A549 (cell line): Measurements from ENCODE around the gene DTNB. TPM values are rescaled to one million over a fixed set of nuclear protein-coding genes. Genes with fewer than 3 reads are reported as not detected.

ENCODE experiments used
- ATAC-seq, 2 experiments: fragments of 200-7000 bp in 1 of 2; fragments of >200 bp in 1 of 2; cut with Nextera tagmentation in 1 of 2; cut with Tn5 transposase in 1 of 2; 3 replicates each; pipeline versions ENCODE4 v1.8.0 to v1.9.1; 2018 to 2020; ENCODE audit warnings: mild to moderate bottlenecking in 1 of 2, moderate library complexity in 1 of 2
- CTCF ChIA-PET: fragments of 300-600 bp; sonication (Branson Sonifier 250); formaldehyde crosslinking; extraction: SDS; loops from one replicate; lab custom pipeline; 2021; ENCODE audit warnings: antibody characterized with exemption, inconsistent platforms; lab: Yijun Ruan, JAX
- POLR2A ChIA-PET: fragments of 350-600 bp; formaldehyde crosslinking; extraction: SDS; loops from one replicate; lab custom pipeline; 2021; ENCODE audit warnings: antibody characterized with exemption, inconsistent platforms; lab: Yijun Ruan, JAX
- DNase-seq, 2 experiments: peaks; one replicate each; pipeline versions ENCODE4 v3.0.0 to v3.0.0-alpha.2; 2011 to 2016; ENCODE audit warnings: low read depth in 1 of 2, low spot score in 1 of 2
- FAIRE-seq: peaks from 2 replicates; lab custom pipeline; 2011; peaks lifted over from hg19 to GRCh38; lab: Jason Lieb, UNC
- H3K27ac ChIP-seq, 2 experiments: fragments of >200 bp; sonication (Bioruptor Twin); formaldehyde crosslinking; 3 replicates each; pipeline ENCODE4 v1.5.1; 2016 to 2017
- H3K4me1 ChIP-seq: fragments of >200 bp; sonication (Bioruptor Twin); formaldehyde crosslinking; 3 replicates; pipeline ENCODE4 v1.6.1; 2016
- H3K4me2 ChIP-seq: fragments of >200 bp; sonication (Bioruptor Twin); formaldehyde crosslinking; 3 replicates; pipeline ENCODE4 v1.6.1; 2016
- H3K4me3 ChIP-seq: fragments of >200 bp; sonication (Bioruptor Twin); formaldehyde crosslinking; 3 replicates; pipeline ENCODE4 v1.5.1; 2016
- H3K9me3 ChIP-seq: fragments of >200 bp; sonication (Bioruptor Twin); formaldehyde crosslinking; 3 replicates; pipeline ENCODE4 v1.6.1; 2016
- BCL3 ChIP-seq: fragments of >200 bp; sonication (Bioruptor Twin); formaldehyde crosslinking; IDR thresholded peaks from 3 replicates; pipeline ENCODE4 v1.6.1; 2016
- BHLHE40 ChIP-seq: IDR thresholded peaks from 2 replicates; pipeline ENCODE4 v1.6.1; 2012; ENCODE audit warnings: low read depth, low read length, inconsistent platforms
- CEBPB ChIP-seq, 2 experiments: fragments of >200 bp in 1 of 2; sonication (Bioruptor Twin) in 1 of 2; formaldehyde crosslinking in 1 of 2; IDR thresholded peaks; 2 replicates each; pipeline ENCODE4 v1.6.1; 2012 to 2016
- CHD2 ChIP-seq: fragments of 150-350 bp; IDR thresholded peaks from 2 replicates; pipeline ENCODE4 v1.6.1; 2014; ENCODE audit warnings: low read length; ENCODE audit not compliant: partially characterized antibody
- HES2 ChIP-seq: fragments of >200 bp; sonication (Bioruptor Twin); formaldehyde crosslinking; IDR thresholded peaks from 2 replicates; pipeline ENCODE4 v1.6.1; 2016
- HOXB13 ChIP-seq: fragments of 250-450 bp; sonication (Bioruptor Pico); IDR thresholded peaks from 2 replicates; pipeline ENCODE4 v1.5.0; 2020; ENCODE audit warnings: low read depth, mild to moderate bottlenecking, moderate library complexity
- JUN ChIP-seq, 2 experiments: fragments of >200 bp; sonication (Bioruptor Twin); formaldehyde crosslinking; IDR thresholded peaks; 2 replicates in 1 of 2; 3 replicates in 1 of 2; pipeline ENCODE4 v1.6.1; 2016 to 2017
- JUNB ChIP-seq: fragments of >200 bp; sonication (Bioruptor Twin); formaldehyde crosslinking; IDR thresholded peaks from 2 replicates; pipeline ENCODE4 v1.6.1; 2016
- KDM5A ChIP-seq: fragments of 200-600 bp; sonication (generic); IDR thresholded peaks from 2 replicates; pipeline ENCODE4 v1.6.1; 2016; ENCODE audit warnings: antibody characterized with exemption, mild to moderate bottlenecking
- MAZ ChIP-seq: fragments of 150-350 bp; IDR thresholded peaks from 2 replicates; pipeline ENCODE4 v1.6.1; 2014; ENCODE audit warnings: antibody characterized with exemption, low read depth, low read length, borderline replicate concordance
- MYC ChIP-seq: IDR thresholded peaks from 2 replicates; pipeline ENCODE4 v1.6.1; 2012; ENCODE audit warnings: mild to moderate bottlenecking, inconsistent platforms, low read length, improper control_type of control experiment, borderline replicate concordance
- NFE2L2 ChIP-seq: fragments of 150-350 bp; conservative IDR thresholded peaks from 2 replicates; pipeline ENCODE4 v1.6.1; 2014; ENCODE audit warnings: low read length
- NPAS2 ChIP-seq: fragments of 250-450 bp; sonication (Bioruptor Pico); IDR thresholded peaks from 2 replicates; pipeline ENCODE4 v1.8.0; 2022; ENCODE audit warnings: mild to moderate bottlenecking, moderate library complexity, borderline replicate concordance
- NR3C1 ChIP-seq: fragments of >200 bp; sonication (Bioruptor Twin); formaldehyde crosslinking; IDR thresholded peaks from 3 replicates; pipeline ENCODE4 v1.6.1; 2017
- PBX3 ChIP-seq: IDR thresholded peaks from 2 replicates; pipeline ENCODE4 v1.6.1; 2012
- PHF8 ChIP-seq: fragments of 200-600 bp; sonication (generic); IDR thresholded peaks from 2 replicates; pipeline ENCODE4 v1.6.1; 2016; ENCODE audit warnings: low read depth, mild to moderate bottlenecking, antibody characterized with exemption, moderate library complexity, borderline replicate concordance
- POLR2AphosphoS2 ChIP-seq: conservative IDR thresholded peaks from 2 replicates; pipeline ENCODE4 v1.6.1; 2012; ENCODE audit warnings: low read length, improper control_type of control experiment, inconsistent platforms
- RARB ChIP-seq: fragments of 250-450 bp; sonication (Bioruptor Pico); IDR thresholded peaks from 2 replicates; pipeline ENCODE4 v1.8.0; 2021; ENCODE audit warnings: mild to moderate bottlenecking, moderate library complexity
- RCOR1 ChIP-seq: fragments of 150-350 bp; IDR thresholded peaks from 2 replicates; pipeline ENCODE4 v1.6.1; 2014; ENCODE audit warnings: antibody characterized with exemption, low read length, low read depth
- RNF2 ChIP-seq: fragments of 200-600 bp; sonication (generic); IDR thresholded peaks from 2 replicates; pipeline ENCODE4 v1.6.1; 2016; ENCODE audit warnings: low read depth, mild to moderate bottlenecking, antibody characterized with exemption, moderate library complexity, borderline replicate concordance
- SMC3 ChIP-seq: fragments of >200 bp; sonication (Bioruptor Twin); formaldehyde crosslinking; IDR thresholded peaks from 3 replicates; pipeline ENCODE4 v1.6.1; 2018; ENCODE audit warnings: inconsistent platforms
- SREBF2 ChIP-seq: fragments of 450-650 bp; IDR thresholded peaks from 2 replicates; pipeline ENCODE4 v1.6.1; 2014; ENCODE audit warnings: mild to moderate bottlenecking, moderate library complexity
- ZC3H11A ChIP-seq: fragments of 450-650 bp; IDR thresholded peaks from 2 replicates; pipeline ENCODE4 v1.6.1; 2014; ENCODE audit warnings: antibody characterized with exemption, mild to moderate bottlenecking
- ZFP36 ChIP-seq: fragments of 450-650 bp; IDR thresholded peaks from 2 replicates; pipeline ENCODE4 v1.6.1; 2014; ENCODE audit warnings: borderline replicate concordance; ENCODE audit not compliant: partially characterized antibody
- ZSCAN20 ChIP-seq: fragments of 250-450 bp; sonication (Bioruptor Pico); IDR thresholded peaks from 2 replicates; pipeline ENCODE4 v1.8.0; 2022; ENCODE audit warnings: mild to moderate bottlenecking, moderate library complexity
- WGBS: methylation state at CpG from one replicate; pipeline ENCODE4 v1.1.6; 2017; ENCODE audit errors: missing lambda C conversion rate; 5-methylcytosine and 5-hydroxymethylcytosine counted together
- polyA plus RNA-seq, 4 experiments: library from polyadenylated mRNA; depleted of rRNA in 3 of 4; stranded (reverse); fragments of >200 nt; fragmentation: RNase III in 1 of 4; extraction: RNeasy Plus Mini Kit Qiagen cat#74134 plus additional on column Dnase treatment in 1 of 4; gene quantifications; 2 replicates in 3 of 4; 3 replicates in 1 of 4; pipeline ENCODE4 v1.2.3, GENCODE V29; 2011 to 2017

DTNB gene
- polyA plus RNA-seq, 2 of the 4 experiments (the other 2 are of a cell fraction) = 11.2 to 32.6 TPM

GRCh38 chr2:25473758-25474340 lies 199.5 kb downstream of the DTNB start (continued):
- TF ChIP-seq RNF2 = no peak
- no peak for TF ChIP-seq NR3C1
- TF ChIP-seq SREBF2 = no peak
- no peak for TF ChIP-seq RCOR1
- TF ChIP-seq PBX3 = no peak
- no peak for TF ChIP-seq CHD2
- no peak for TF ChIP-seq NPAS2
- TF ChIP-seq ZSCAN20 (CRISPR knock-in tag) = no peak
- no peak for TF ChIP-seq JUNB
- no peak for TF ChIP-seq MYC
- TF ChIP-seq, all 56 proteins: peak for 0

GRCh38 chr2:25473131-25473530 lies 200.2 kb downstream of the DTNB start:
- FAIRE-seq (no peak), ATAC-seq (peak in 1 of 2 experiments; percentile 49; a peak in 3 of 6 replicates), DNase-seq (no peak)
- no peak for TF ChIP-seq RARB (CRISPR knock-in tag)
- TF ChIP-seq CEBPB (IDR thresholded peaks at IDR 0.05) = no peak
- TF ChIP-seq BCL3 = no peak
- TF ChIP-seq ZFP36 = no peak
- TF ChIP-seq JUN (IDR thresholded peaks at IDR 0.05) = no peak
- H3K4me1 ChIP-seq = peaks cover 15% of the 10 kb centered on the region
- 4% methylated on average over 1 of the region's 1 CpG for WGBS
- CTCF ChIA-PET = interaction anchor here (0.7 to 2.1 kb wide), 3 partner anchors 11 to 214 kb away, joined by 3 to 8 read pairs (median 3); no protein-coding TSS in a partner anchor
- POLR2A ChIA-PET = no interaction called here
- H3K9me3 ChIP-seq = peaks cover 11% of the 10 kb centered on the region
- H3K27ac ChIP-seq = peak overlapping the region in 1 of 2 experiments; percentile 15; a peak in 1 of 6 replicates
- peak overlapping the region; percentile 9; the same call in 1 of the 3 replicates for H3K4me2 ChIP-seq
- no peak overlapping the region for H3K4me3 ChIP-seq

- ChIA-PET CTCF (no interaction called here), POLR2A (no interaction called here)
- WGBS = 88% methylated on average over 3 of the region's 3 CpGs
- Histone ChIP-seq H3K4me2 (no peak overlapping the region), H3K4me3 (no peak overlapping the region), H3K4me1 (peaks cover 15% of the 10 kb centered on the region), H3K27ac (no peak overlapping the region), H3K9me3 (peaks cover 9% of the 10 kb centered on the region)
- ATAC-seq = no peak
- no peak for FAIRE-seq
- TF ChIP-seq HES2 = no peak
- no peak for TF ChIP-seq PHF8
- TF ChIP-seq MAZ = no peak
- TF ChIP-seq JUN (IDR thresholded peaks at IDR 0.05) = no peak
- TF ChIP-seq NFE2L2 = no peak
- no peak for TF ChIP-seq KDM5A
- TF ChIP-seq JUNB = no peak
- no peak for TF ChIP-seq SMC3
- TF ChIP-seq POLR2AphosphoS2 = no peak
- TF ChIP-seq BHLHE40 = no peak
- TF ChIP-seq RCOR1 = no peak
- TF ChIP-seq ZC3H11A = no peak
- TF ChIP-seq HOXB13 (CRISPR knock-in tag) = no peak
- no peak for DNase-seq
Measured at GRCh38 chr2:25470806-25471205, 202.6 kb downstream of the DTNB start.
